Common myeloid progenitor, CD34-positive (primary cell): ENCODE measurements around the gene PCSK1N. TPM values are rescaled to one million over a fixed set of nuclear protein-coding genes. Genes with fewer than 3 reads are reported as not detected.
A peak's percentile ranks its signal among the peaks of the same experiment; 100 is the strongest.
"Not testable (repeated sequence)": the region's sequence is repeated elsewhere in the genome, so short reads cannot be mapped to it uniquely, and the experiment has no call there.

Source experiments
- CTCF ChIA-PET: fragments of 350-600 bp; sonication (Branson Sonifier 250); formaldehyde crosslinking; loops from one replicate; lab custom pipeline; 2021; ENCODE audit warnings: antibody characterized with exemption; lab: Charles Lee
- POLR2A ChIA-PET: fragments of 350-600 bp; sonication (Branson Sonifier 250); formaldehyde crosslinking; loops from one replicate; lab custom pipeline; 2021; ENCODE audit warnings: antibody characterized with exemption; lab: Charles Lee
- DNase-seq, 3 donors: peaks; one replicate each; pipeline versions ENCODE4 v3.0.0 to v3.0.0-alpha.2; 2013
- H3K27ac ChIP-seq, 2 experiments: 1 replicate in 1 of 2; 2 replicates in 1 of 2; pipeline ENCODE4 v1.7.0; 2013; ENCODE audit warnings: inconsistent platforms in 2 of 2, low read length in 2 of 2, mild to moderate bottlenecking in 2 of 2, low read depth in 1 of 2, moderate library complexity in 1 of 2; ENCODE audit not compliant: severe bottlenecking in 2 of 2, insufficient read depth in 1 of 2, poor library complexity in 1 of 2
- H3K27me3 ChIP-seq, 5 experiments: replicated peaks in 2 of 5; 1 replicate in 3 of 5; 2 replicates in 2 of 5; pipeline versions ENCODE4 v1.6.1 to v1.7.0; 2013; ENCODE audit warnings: low read length in 4 of 5, mild to moderate bottlenecking in 2 of 5, moderate library complexity in 2 of 5, inconsistent platforms in 1 of 5; ENCODE audit not compliant: insufficient read depth in 5 of 5, control insufficient read depth in 4 of 5
- H3K36me3 ChIP-seq, 4 experiments: 1 replicate in 2 of 4; 2 replicates in 2 of 4; pipeline versions ENCODE4 v1.6.1 to v1.7.0; 2013; ENCODE audit warnings: low read length in 3 of 4, control low read depth in 1 of 4, mild to moderate bottlenecking in 1 of 4; ENCODE audit not compliant: control insufficient read depth in 4 of 4, insufficient read depth in 4 of 4
- H3K4me1 ChIP-seq, 4 experiments: 1 replicate in 3 of 4; 2 replicates in 1 of 4; pipeline versions ENCODE4 v1.6.1 to v1.7.1; 2013; ENCODE audit warnings: low read length in 3 of 4, mild to moderate bottlenecking in 3 of 4, control low read depth in 1 of 4, inconsistent platforms in 1 of 4, moderate library complexity in 1 of 4; ENCODE audit not compliant: control insufficient read depth in 4 of 4, insufficient read depth in 4 of 4; ENCODE audit errors: control extremely low read depth in 1 of 4
- H3K4me3 ChIP-seq, 7 experiments: 1 replicate in 4 of 7; 2 replicates in 3 of 7; pipeline versions ENCODE4 v1.5.1 to v1.7.0; 2013; ENCODE audit warnings: mild to moderate bottlenecking in 7 of 7, low read length in 6 of 7, moderate library complexity in 6 of 7, inconsistent platforms in 2 of 7, low read depth in 2 of 7, control low read depth in 1 of 7; ENCODE audit not compliant: insufficient read depth in 4 of 7, control insufficient read depth in 1 of 7; ENCODE audit errors: extremely low read depth in 1 of 7
- H3K9me3 ChIP-seq, 5 experiments: 1 replicate in 4 of 5; 2 replicates in 1 of 5; pipeline versions ENCODE4 v1.6.1 to v1.7.1; 2013; ENCODE audit warnings: low read length in 4 of 5, mild to moderate bottlenecking in 2 of 5, inconsistent platforms in 1 of 5, low read depth in 1 of 5, moderate library complexity in 1 of 5; ENCODE audit not compliant: control insufficient read depth in 4 of 5, insufficient read depth in 2 of 5; ENCODE audit errors: control extremely low read depth in 1 of 5
- WGBS: methylation state at CpG from one replicate; pipeline ENCODE4 v1.1.5; 2013; ENCODE audit not compliant: insufficient coverage; 5-methylcytosine and 5-hydroxymethylcytosine counted together
- polyA plus RNA-seq: library from polyadenylated mRNA; unstranded; fragments of 120-200 nt; gene quantifications from one replicate; pipeline ENCODE4 v1.2.1, GENCODE V29; 2013

Gene PCSK1N, protein sequence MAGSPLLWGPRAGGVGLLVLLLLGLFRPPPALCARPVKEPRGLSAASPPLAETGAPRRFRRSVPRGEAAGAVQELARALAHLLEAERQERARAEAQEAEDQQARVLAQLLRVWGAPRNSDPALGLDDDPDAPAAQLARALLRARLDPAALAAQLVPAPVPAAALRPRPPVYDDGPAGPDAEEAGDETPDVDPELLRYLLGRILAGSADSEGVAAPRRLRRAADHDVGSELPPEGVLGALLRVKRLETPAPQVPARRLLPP
- polyA plus RNA-seq = 0.26 TPM

DNA sequence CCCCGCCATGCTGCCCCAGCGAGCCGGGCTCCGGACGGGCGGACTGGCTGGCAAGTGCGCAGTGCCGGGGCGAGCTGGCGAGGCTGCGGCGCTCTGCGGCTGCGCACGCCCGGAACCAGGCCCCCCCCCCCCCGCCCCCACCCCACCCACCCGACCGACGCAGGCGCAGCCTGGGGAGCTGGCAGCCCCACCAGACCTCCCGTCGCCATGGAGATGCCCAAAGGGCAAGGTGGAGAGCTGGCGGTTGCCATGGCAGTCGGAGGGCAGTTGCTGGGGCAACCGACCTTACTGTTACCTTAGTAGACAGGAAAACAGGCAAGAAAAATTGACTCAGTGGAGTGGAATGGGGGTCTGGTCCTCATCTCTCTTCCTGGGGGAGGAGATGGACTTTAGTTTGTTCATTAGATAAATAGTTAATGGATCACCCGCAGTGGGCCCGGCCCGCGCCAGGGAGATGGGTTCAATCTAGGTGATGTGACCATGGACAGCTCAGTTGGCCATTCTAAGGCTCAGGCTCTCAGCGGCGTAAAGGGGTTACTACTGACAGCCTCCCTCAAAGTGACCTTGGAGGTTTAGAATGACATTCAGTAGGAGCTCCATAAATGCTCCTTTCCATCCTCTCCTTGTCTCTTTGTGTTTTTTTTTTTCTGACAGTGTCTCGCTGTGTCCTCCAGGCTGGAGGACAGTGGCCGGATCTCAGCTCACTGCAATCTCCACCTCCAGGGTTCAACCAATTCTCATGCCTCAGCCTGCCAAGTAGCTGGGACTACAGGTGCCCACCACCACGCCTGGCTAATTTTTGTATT is at the start of gene PCSK1N:
Gene PCSK1N, minus strand, starts transcription at position 87 of the 806 bp plus-strand sequence. Its CDS starts 78 bp downstream, at position 9.
- CTCF ChIA-PET = interaction anchor here (0.5 kb wide), 1 partner anchor 11 kb away, joined by 5 read pairs; no protein-coding TSS in a partner anchor

DNA sequence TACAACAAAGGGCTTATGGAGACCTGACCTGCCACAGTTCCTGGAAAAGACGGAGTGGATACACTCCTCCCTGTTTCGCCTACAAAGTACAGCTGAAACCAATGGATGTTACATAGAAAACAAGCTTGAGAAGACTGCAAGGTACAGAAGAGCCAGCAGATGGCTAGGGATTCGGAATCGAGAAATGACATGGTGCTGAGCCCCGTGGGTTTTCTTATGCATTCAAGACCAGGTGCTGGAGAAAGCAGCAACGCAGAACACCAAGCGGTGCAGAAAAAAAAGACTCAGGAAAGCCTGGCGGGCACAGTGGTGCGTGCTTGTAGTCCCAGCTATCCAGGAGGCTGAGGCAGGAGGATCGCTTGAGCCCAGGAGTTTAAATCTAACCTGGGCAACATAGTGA is 48.3 kb upstream of the PCSK1N start:
- Histone ChIP-seq H3K27me3 (no peaks in the 10 kb centered on the region), H3K4me1 (no peaks in the 10 kb centered on the region), H3K36me3 (no peaks in the 10 kb centered on the region), H3K4me3 (no peak overlapping the region), H3K9me3 (no peaks in the 10 kb centered on the region), H3K27ac (no peak overlapping the region)
- no peak for DNase-seq
- CTCF ChIA-PET = no interaction called here
- 81% methylated on average over 10 of the region's 10 CpGs for WGBS
- POLR2A ChIA-PET = no interaction called here

More for the DNA sequence above, at the start of gene PCSK1N:
- WGBS = 55% methylated on average over 18 of the region's 35 CpGs
- Histone ChIP-seq H3K9me3 (no peaks in the 10 kb centered on the region), H3K4me3 (peak within 1 kb of the TSS in 5 of 7 experiments; percentile 3 to 52 (median 31)), H3K4me1 (peaks cover 0 to 14% (median 8%) of the 10 kb centered on the region in 4 experiments), H3K27me3 (peaks cover 2 to 52% (median 16%) of the 10 kb centered on the region in 5 experiments), H3K27ac (no peak within 1 kb of the TSS), H3K36me3 (no peaks in the 10 kb centered on the region)
- POLR2A ChIA-PET = no interaction called here
- DNase-seq = peak in 2 of 3 donors; percentile 33 to 55

DNA sequence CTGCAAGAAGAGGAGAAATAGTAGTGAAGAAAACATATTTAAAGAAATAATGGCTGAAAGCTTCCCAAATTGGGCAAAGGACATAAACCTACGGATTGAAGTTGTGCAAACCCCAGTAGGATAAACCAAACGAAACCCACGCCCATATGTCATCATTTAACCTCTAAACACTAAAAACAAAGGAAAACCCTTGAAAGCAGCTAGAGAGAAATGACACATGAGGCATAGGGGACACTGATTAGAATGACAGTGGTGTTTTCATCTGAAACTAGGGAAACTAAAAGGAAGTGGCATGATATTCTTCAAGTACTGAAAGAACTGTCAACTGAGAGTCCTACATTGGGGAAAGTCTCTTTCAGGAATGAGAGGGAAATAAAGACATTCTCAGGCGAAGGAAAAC is 41.5 kb upstream of the PCSK1N start:
- H3K27ac ChIP-seq, H3K27me3 ChIP-seq, H3K36me3 ChIP-seq, H3K4me3 ChIP-seq, H3K4me1 ChIP-seq, H3K9me3 ChIP-seq, DNase-seq, POLR2A ChIA-PET: not testable (repeated sequence)
- no CpG with 5 or more reads among the region's 4 CpGs for WGBS
- CTCF ChIA-PET = interaction anchor here (1.1 kb wide), 1 partner anchor 10 kb away, joined by 4 read pairs; no protein-coding TSS in a partner anchor

DNA sequence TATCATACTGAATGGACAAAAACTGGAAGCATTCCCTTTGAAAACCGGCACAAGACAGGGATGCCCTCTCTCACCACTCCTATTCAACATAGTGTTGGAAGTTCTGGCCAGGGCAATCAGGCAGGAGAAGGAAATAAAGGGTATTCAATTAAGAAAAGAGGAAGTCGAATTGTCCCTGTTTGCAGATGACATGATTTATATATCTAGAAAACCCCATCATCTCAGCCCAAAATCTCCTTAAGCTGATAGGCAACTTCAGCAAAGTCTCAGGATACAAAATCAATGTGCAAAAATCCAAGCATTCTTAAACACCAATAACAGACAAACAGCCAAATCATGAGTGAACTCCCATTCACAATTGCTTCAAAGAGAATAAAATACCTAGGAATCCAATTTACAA is 36.6 kb upstream of the PCSK1N start:
- not testable (repeated sequence) for H3K4me3 ChIP-seq

DNA sequence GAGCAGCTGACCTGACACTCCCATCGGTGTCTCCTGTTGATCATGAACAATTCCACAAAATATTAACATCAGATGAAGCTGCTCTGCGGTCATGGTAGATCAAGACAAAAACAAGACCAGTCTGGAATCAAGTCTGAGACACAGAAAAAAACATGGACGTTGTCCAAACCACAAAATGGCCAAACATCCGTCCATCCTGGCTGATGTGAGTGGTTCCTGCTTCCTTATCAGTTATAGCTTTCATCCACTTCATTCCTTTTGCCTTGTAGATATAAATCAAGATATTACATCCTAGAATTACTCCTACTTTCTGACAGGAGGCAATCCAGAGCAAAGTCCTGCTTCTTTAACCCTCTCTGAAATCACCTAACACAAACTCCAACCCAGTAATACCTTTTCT is 28.8 kb upstream of the PCSK1N start:
- H3K27ac ChIP-seq = no peak overlapping the region
- no peak for DNase-seq
- no peaks in the 10 kb centered on the region for H3K27me3 ChIP-seq
- POLR2A ChIA-PET = no interaction called here
- H3K4me1 ChIP-seq = peaks cover 0 to 2% (median 0%) of the 10 kb centered on the region in 4 experiments
- WGBS = 51% methylated on average over 4 of the region's 4 CpGs
- no peak overlapping the region for H3K4me3 ChIP-seq
- CTCF ChIA-PET = interaction anchor here (1.4 to 1.6 kb wide), 2 partner anchors 15 to 27 kb away, joined by 3 read pairs; no protein-coding TSS in a partner anchor
- no peaks in the 10 kb centered on the region for H3K9me3 ChIP-seq
- no peaks in the 10 kb centered on the region for H3K36me3 ChIP-seq

More for the DNA sequence above, 36.6 kb upstream of the PCSK1N start:
- WGBS = no CpG with 5 or more reads among the region's 2 CpGs
- POLR2A ChIA-PET, H3K9me3 ChIP-seq, DNase-seq, H3K27ac ChIP-seq, CTCF ChIA-PET, H3K36me3 ChIP-seq, H3K4me1 ChIP-seq, H3K27me3 ChIP-seq: not testable (repeated sequence)

DNA sequence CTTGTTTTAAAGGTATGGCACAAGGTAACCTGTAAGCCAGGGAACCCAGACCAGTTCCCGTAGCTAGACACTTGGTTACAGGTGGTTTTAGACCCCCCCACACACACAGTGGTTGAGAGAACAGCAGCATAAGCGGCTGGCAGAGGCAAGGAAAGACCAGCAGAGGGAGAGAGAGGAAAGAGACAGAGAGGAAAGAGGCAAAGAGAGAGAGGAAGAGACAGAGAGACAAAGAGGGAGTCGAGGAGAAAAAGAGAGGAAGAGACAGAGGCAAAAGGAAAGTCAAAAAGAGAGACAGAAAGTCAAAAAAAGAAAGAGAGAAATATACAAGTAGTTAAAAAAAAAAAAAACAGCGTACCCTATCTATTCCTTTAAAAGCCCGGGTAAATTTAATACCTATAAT is 19.5 kb upstream of the PCSK1N start:
- no peak overlapping the region for H3K27ac ChIP-seq
- peak in 1 of 3 donors; percentile 15 for DNase-seq

More for the DNA sequence above, 19.5 kb upstream of the PCSK1N start:
- Histone ChIP-seq H3K36me3 (no peaks in the 10 kb centered on the region), H3K4me3 (no peak overlapping the region), H3K27me3 (no peaks in the 10 kb centered on the region), H3K4me1 (no peaks in the 10 kb centered on the region), H3K9me3 (peaks cover 0 to 2% (median 0%) of the 10 kb centered on the region in 5 experiments)
- WGBS = 17% methylated on average over 1 of the region's 5 CpGs
- CTCF ChIA-PET = no interaction called here
- POLR2A ChIA-PET = no interaction called here
